ENCODE results near the gene RAET1L. TPM values are rescaled to one million over a fixed set of nuclear protein-coding genes. Genes with fewer than 3 reads are reported as not detected.

The RAET1L gene, protein sequence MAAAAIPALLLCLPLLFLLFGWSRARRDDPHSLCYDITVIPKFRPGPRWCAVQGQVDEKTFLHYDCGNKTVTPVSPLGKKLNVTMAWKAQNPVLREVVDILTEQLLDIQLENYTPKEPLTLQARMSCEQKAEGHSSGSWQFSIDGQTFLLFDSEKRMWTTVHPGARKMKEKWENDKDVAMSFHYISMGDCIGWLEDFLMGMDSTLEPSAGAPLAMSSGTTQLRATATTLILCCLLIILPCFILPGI
- not detected in 2 replicates for total RNA-seq (2013; cell fraction: nucleolus; rRNA removed)
- total RNA-seq (2014; rRNA removed) (not detected in 2 replicates), total RNA-seq (2014; rRNA removed; fragmentation: Illumina TruSeq; extraction: Trizol) (not detected in 2 replicates), total RNA-seq (2021) (not detected in 2 replicates), polyA plus RNA-seq (2011; rRNA removed) (not detected in 2 replicates), polyA plus RNA-seq (2014; fragmentation: Illumina TruSeq; extraction: Trizol) (not detected in 2 replicates), polyA plus RNA-seq (2014; fragmentation: Nextera tagmentation; extraction: Ambion mirVana) (not detected), polyA plus RNA-seq (2014; rRNA removed) (not detected in 2 replicates), polyA plus RNA-seq (2016; fragmentation: Nextera tagmentation; extraction: Ambion mirVana) (not detected), polyA minus RNA-seq (2011; rRNA and poly(A)+ RNA removed) (not detected in 2 replicates), Bru-seq, nascent RNA (not detected), BruChase-seq, experiment 1, labeled RNA remaining after a 6-hour chase (not detected), BruChase-seq, experiment 2, labeled RNA remaining after a 2-hour chase (not detected)
- not detected for polyA plus RNA-seq (2011; ENCODE audit: low read depth)
- not detected in 2 replicates for polyA plus RNA-seq (2011; cell fraction: cytosol; rRNA removed)
- not detected in 2 replicates for polyA plus RNA-seq (2011; cell fraction: nucleus; rRNA removed)
- not detected in 2 replicates for polyA plus RNA-seq (2012)
- not detected in 2 replicates for polyA minus RNA-seq (2011; cell fraction: cytosol; rRNA and poly(A)+ RNA removed)
- not detected in 2 replicates for polyA minus RNA-seq (2011; cell fraction: nucleus; rRNA and poly(A)+ RNA removed)
- long read RNA-seq, experiment 1, result 0 reads
- long read RNA-seq, experiment 2, result 0 reads

GRCh38 chr6:150025201-150025917, at the start of gene RAET1L:
TSS of gene RAET1L (minus strand) at chr6:150025532. CDS start at chr6:150025471, 61 bp downstream.
- H2AFZ ChIP-seq (ENCODE audit: control insufficient read depth, low read depth, low read length), result no peak within 1 kb of the TSS
- H3K27ac ChIP-seq (ENCODE audit: control insufficient read depth, insufficient read depth), result no peak within 1 kb of the TSS
- H3K9me3 ChIP-seq (replicated peaks; ENCODE audit: control insufficient read depth, insufficient read depth, low read length), result no peaks in the 10 kb centered on the region
- ATAC-seq, result peak; percentile 79
- H3K4me2 ChIP-seq (ENCODE audit: control insufficient read depth, insufficient read depth), result no peak within 1 kb of the TSS
- H3K4me1 ChIP-seq (ENCODE audit: control insufficient read depth, insufficient read depth, low read length), result no peaks in the 10 kb centered on the region
- in situ Hi-C loops (cut with MboI), result no loop called here
- ChIA-PET CTCF (interaction anchor here (0.6 to 1.3 kb wide), 2 partner anchors 8 to 46 kb away, joined by 3 to 4 read pairs; no protein-coding TSS in a partner anchor), POLR2A (no interaction called here), RAD21 (ENCODE audit: unreplicated experiment) (no interaction called here), SMC1A (ENCODE audit: uncharacterized antibody, unreplicated experiment) (interaction anchor here (0.9 kb wide), 1 partner anchor 370 kb away, joined by 3 read pairs; no protein-coding TSS in a partner anchor)
- DNase-seq (ENCODE audit: low read depth, low spot score), result no peak
- BruUV-seq (replicated peaks), result no TSS peak
- H3K4me3 ChIP-seq, result no peak within 1 kb of the TSS
- H3K79me2 ChIP-seq (ENCODE audit: control insufficient read depth, insufficient read depth, low read length), result no peaks in the 10 kb centered on the region
- H4K20me1 ChIP-seq (ENCODE audit: control insufficient read depth, insufficient read depth), result no peaks in the 10 kb centered on the region
- H3K36me3 ChIP-seq (ENCODE audit: control insufficient read depth in 2 of 2, insufficient read depth in 2 of 2, low read length in 1 of 2), result no peaks in the 10 kb centered on the region
- WGBS (ENCODE audit: insufficient coverage, insufficient replicate concordance, low lambda C conversion rate, missing lambda C conversion rate), result 13% methylated on average over 36 of the region's 36 CpGs
- H3K9ac ChIP-seq (ENCODE audit: control insufficient read depth, insufficient read depth, low read length), result no peak within 1 kb of the TSS
- intact Hi-C loops (cut with micrococcal nuclease; ENCODE audit: unreplicated experiment), result no loop called here
- H3K27me3 ChIP-seq (replicated peaks in 1 of 2; ENCODE audit: control insufficient read depth in 2 of 2, insufficient read depth in 2 of 2, low read length in 1 of 2), result peaks cover 0 to 12% of the 10 kb centered on the region in 2 experiments; a peak in 3 of 4 replicates
- no peak for FAIRE-seq
- TF ChIP-seq RAD21 (IDR thresholded peaks at IDR 0.05; ENCODE audit: insufficient read depth, low read depth, low read length), result no peak
- TF ChIP-seq, protein P1, sequence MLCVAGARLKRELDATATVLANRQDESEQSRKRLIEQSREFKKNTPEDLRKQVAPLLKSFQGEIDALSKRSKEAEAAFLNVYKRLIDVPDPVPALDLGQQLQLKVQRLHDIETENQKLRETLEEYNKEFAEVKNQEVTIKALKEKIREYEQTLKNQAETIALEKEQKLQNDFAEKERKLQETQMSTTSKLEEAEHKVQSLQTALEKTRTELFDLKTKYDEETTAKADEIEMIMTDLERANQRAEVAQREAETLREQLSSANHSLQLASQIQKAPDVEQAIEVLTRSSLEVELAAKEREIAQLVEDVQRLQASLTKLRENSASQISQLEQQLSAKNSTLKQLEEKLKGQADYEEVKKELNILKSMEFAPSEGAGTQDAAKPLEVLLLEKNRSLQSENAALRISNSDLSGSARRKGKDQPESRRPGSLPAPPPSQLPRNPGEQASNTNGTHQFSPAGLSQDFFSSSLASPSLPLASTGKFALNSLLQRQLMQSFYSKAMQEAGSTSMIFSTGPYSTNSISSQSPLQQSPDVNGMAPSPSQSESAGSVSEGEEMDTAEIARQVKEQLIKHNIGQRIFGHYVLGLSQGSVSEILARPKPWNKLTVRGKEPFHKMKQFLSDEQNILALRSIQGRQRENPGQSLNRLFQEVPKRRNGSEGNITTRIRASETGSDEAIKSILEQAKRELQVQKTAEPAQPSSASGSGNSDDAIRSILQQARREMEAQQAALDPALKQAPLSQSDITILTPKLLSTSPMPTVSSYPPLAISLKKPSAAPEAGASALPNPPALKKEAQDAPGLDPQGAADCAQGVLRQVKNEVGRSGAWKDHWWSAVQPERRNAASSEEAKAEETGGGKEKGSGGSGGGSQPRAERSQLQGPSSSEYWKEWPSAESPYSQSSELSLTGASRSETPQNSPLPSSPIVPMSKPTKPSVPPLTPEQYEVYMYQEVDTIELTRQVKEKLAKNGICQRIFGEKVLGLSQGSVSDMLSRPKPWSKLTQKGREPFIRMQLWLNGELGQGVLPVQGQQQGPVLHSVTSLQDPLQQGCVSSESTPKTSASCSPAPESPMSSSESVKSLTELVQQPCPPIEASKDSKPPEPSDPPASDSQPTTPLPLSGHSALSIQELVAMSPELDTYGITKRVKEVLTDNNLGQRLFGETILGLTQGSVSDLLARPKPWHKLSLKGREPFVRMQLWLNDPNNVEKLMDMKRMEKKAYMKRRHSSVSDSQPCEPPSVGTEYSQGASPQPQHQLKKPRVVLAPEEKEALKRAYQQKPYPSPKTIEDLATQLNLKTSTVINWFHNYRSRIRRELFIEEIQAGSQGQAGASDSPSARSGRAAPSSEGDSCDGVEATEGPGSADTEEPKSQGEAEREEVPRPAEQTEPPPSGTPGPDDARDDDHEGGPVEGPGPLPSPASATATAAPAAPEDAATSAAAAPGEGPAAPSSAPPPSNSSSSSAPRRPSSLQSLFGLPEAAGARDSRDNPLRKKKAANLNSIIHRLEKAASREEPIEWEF (IDR thresholded peaks at IDR 0.05; ENCODE audit: insufficient replicate concordance, low read depth, low read length), result no peak
- TF ChIP-seq, protein P2, sequence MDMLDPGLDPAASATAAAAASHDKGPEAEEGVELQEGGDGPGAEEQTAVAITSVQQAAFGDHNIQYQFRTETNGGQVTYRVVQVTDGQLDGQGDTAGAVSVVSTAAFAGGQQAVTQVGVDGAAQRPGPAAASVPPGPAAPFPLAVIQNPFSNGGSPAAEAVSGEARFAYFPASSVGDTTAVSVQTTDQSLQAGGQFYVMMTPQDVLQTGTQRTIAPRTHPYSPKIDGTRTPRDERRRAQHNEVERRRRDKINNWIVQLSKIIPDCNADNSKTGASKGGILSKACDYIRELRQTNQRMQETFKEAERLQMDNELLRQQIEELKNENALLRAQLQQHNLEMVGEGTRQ (IDR thresholded peaks at IDR 0.05; ENCODE audit: borderline replicate concordance, low read depth, low read length), result no peak
- no peak for TF ChIP-seq NR2F1 (conservative IDR thresholded peaks at IDR 0.05)
- TF ChIP-seq IKZF2 (IDR thresholded peaks at IDR 0.05), result no peak
- TF ChIP-seq RAD51 (IDR thresholded peaks at IDR 0.05), result no peak
- TF ChIP-seq KAT2A (conservative IDR thresholded peaks at IDR 0.05; ENCODE audit: control insufficient read depth, low read depth, low read length), result no peak
- TF ChIP-seq MEF2A (IDR thresholded peaks at IDR 0.05; ENCODE audit: insufficient read depth, low read depth, low read length), result no peak
- no peak for TF ChIP-seq CREB1 (IDR thresholded peaks at IDR 0.05; ENCODE audit: low read depth)
- no peak for TF ChIP-seq TCF12 (IDR thresholded peaks at IDR 0.05; ENCODE audit: low read depth, low read length)
